HUES64 (cell line): ENCODE measurements around the gene MED26.
A peak's percentile ranks its signal among the peaks of the same experiment; 100 is the strongest.

Source experiments
- H3K27ac ChIP-seq: 2 replicates; pipeline ENCODE4 v1.7.0; 2013; ENCODE audit warnings: low read depth, low read length, inconsistent platforms
- H3K27me3 ChIP-seq: 2 replicates; pipeline ENCODE4 v1.6.1; 2013; ENCODE audit warnings: mild to moderate bottlenecking, low read length; ENCODE audit not compliant: insufficient read depth
- H3K36me3 ChIP-seq: 2 replicates; pipeline ENCODE4 v1.6.1; 2013; ENCODE audit warnings: mild to moderate bottlenecking, low read length; ENCODE audit not compliant: insufficient read depth
- H3K4me1 ChIP-seq: 2 replicates; pipeline ENCODE4 v1.6.1; 2013; ENCODE audit warnings: mild to moderate bottlenecking, low read length, moderate library complexity; ENCODE audit not compliant: insufficient read depth
- H3K4me3 ChIP-seq: 2 replicates; pipeline ENCODE4 v1.5.1; 2013; ENCODE audit warnings: mild to moderate bottlenecking, low read length, moderate library complexity
- H3K9ac ChIP-seq: 2 replicates; pipeline ENCODE4 v1.6.1; 2013; ENCODE audit warnings: mild to moderate bottlenecking, low read depth, low read length
- H3K9me3 ChIP-seq: 2 replicates; pipeline ENCODE4 v1.6.1; 2013; ENCODE audit warnings: low read depth, low read length; ENCODE audit not compliant: insufficient read depth
- WGBS: fragments of 150-250, 120-280 bp; methylation state at CpG from one replicate; pipeline ENCODE4 v1.1.7; 2013; ENCODE audit warnings: missing lambda C conversion rate; 5-methylcytosine and 5-hydroxymethylcytosine counted together

Gene MED26

GRCh38 chr19:16625163-16625958 is 2.6 kb downstream of the MED26 start:
- Histone ChIP-seq H3K9me3 (no peaks in the 10 kb centered on the region), H3K4me3 (peak overlapping the region; percentile 88; the same call in 1 of the 2 replicates), H3K36me3 (peaks cover 21% of the 10 kb centered on the region), H3K27me3 (no peaks in the 10 kb centered on the region), H3K27ac (peak overlapping the region; percentile 43; the same call in 1 of the 2 replicates), H3K4me1 (peaks cover 21% of the 10 kb centered on the region), H3K9ac (peak overlapping the region; percentile 43)
- WGBS = 83% methylated on average over 16 of the region's 16 CpGs

- H3K36me3 ChIP-seq = peaks cover 18% of the 10 kb centered on the region
- no peak overlapping the region for H3K27ac ChIP-seq
- H3K27me3 ChIP-seq = no peaks in the 10 kb centered on the region
- no peak overlapping the region for H3K4me3 ChIP-seq
- WGBS = 93% methylated on average over 10 of the region's 10 CpGs
- H3K9ac ChIP-seq = peak overlapping the region; percentile 43; the same call in 1 of the 2 replicates
- H3K4me1 ChIP-seq = peaks cover 17% of the 10 kb centered on the region
- H3K9me3 ChIP-seq = no peaks in the 10 kb centered on the region
These were observed 3.8 kb downstream of the MED26 start for GRCh38 chr19:16624236-16624635.

- no peaks in the 10 kb centered on the region for H3K27me3 ChIP-seq
- no peak overlapping the region for H3K27ac ChIP-seq
- H3K4me1 ChIP-seq = peaks cover 14% of the 10 kb centered on the region
- no peak overlapping the region; the same call in 1 of the 2 replicates for H3K9ac ChIP-seq
- 99% methylated on average over 6 of the region's 6 CpGs for WGBS
- no peaks in the 10 kb centered on the region for H3K9me3 ChIP-seq
- peaks cover 18% of the 10 kb centered on the region for H3K36me3 ChIP-seq
- no peak overlapping the region for H3K4me3 ChIP-seq
These were observed 4.4 kb downstream of the MED26 start for GRCh38 chr19:16623576-16623975.

- Histone ChIP-seq H3K9ac (no peak overlapping the region), H3K36me3 (peaks cover 18% of the 10 kb centered on the region), H3K27me3 (no peaks in the 10 kb centered on the region), H3K27ac (no peak overlapping the region), H3K4me3 (no peak overlapping the region), H3K4me1 (peaks cover 14% of the 10 kb centered on the region), H3K9me3 (no peaks in the 10 kb centered on the region)
- 97% methylated on average over 2 of the region's 2 CpGs for WGBS
These were observed 4.9 kb downstream of the MED26 start for GRCh38 chr19:16623066-16623465.

GRCh38 chr19:16621165-16621800 is 6.7 kb downstream of the MED26 start:
- no peaks in the 10 kb centered on the region for H3K9me3 ChIP-seq
- H3K9ac ChIP-seq = peak overlapping the region; percentile 10; the same call in 1 of the 2 replicates
- 89% methylated on average over 7 of the region's 7 CpGs for WGBS
- no peak overlapping the region for H3K27ac ChIP-seq
- no peaks in the 10 kb centered on the region for H3K27me3 ChIP-seq
- peaks cover 10% of the 10 kb centered on the region for H3K4me1 ChIP-seq
- no peak overlapping the region for H3K4me3 ChIP-seq
- peaks cover 18% of the 10 kb centered on the region for H3K36me3 ChIP-seq

- Histone ChIP-seq H3K9me3 (no peaks in the 10 kb centered on the region), H3K9ac (no peak overlapping the region), H3K27me3 (no peaks in the 10 kb centered on the region), H3K27ac (no peak overlapping the region), H3K4me1 (peaks cover 7% of the 10 kb centered on the region; the same call in 1 of the 2 replicates), H3K36me3 (peaks cover 18% of the 10 kb centered on the region), H3K4me3 (no peak overlapping the region)
- WGBS = 87% methylated on average over 3 of the region's 3 CpGs
These were observed 7.4 kb downstream of the MED26 start for GRCh38 chr19:16620584-16620983.

GRCh38 chr19:16620018-16620417 is 8.0 kb downstream of the MED26 start:
- peaks cover 18% of the 10 kb centered on the region for H3K36me3 ChIP-seq
- no peak overlapping the region for H3K4me3 ChIP-seq
- no peak overlapping the region for H3K27ac ChIP-seq
- no peak overlapping the region for H3K9ac ChIP-seq
- H3K9me3 ChIP-seq = no peaks in the 10 kb centered on the region
- no peaks in the 10 kb centered on the region for H3K27me3 ChIP-seq
- 0 out of 2 replicates have a peak, but pooled peaks cover 3% of the 10 kb centered on the region for H3K4me1 ChIP-seq
- WGBS = 92% methylated on average over 5 of the region's 5 CpGs

- H3K36me3 ChIP-seq = peaks cover 14% of the 10 kb centered on the region
- H3K9me3 ChIP-seq = no peaks in the 10 kb centered on the region
- H3K27me3 ChIP-seq = no peaks in the 10 kb centered on the region
- no peaks in the 10 kb centered on the region for H3K4me1 ChIP-seq
- H3K9ac ChIP-seq = no peak overlapping the region
- no peak overlapping the region for H3K4me3 ChIP-seq
- 93% methylated on average over 7 of the region's 7 CpGs for WGBS
- no peak overlapping the region for H3K27ac ChIP-seq
These were observed 8.5 kb downstream of the MED26 start for GRCh38 chr19:16619457-16619856.

GRCh38 chr19:16618248-16618647 is 9.8 kb downstream of the MED26 start:
- Histone ChIP-seq H3K9ac (peak overlapping the region; percentile 24; the same call in 1 of the 2 replicates), H3K9me3 (no peaks in the 10 kb centered on the region), H3K27ac (no peak overlapping the region), H3K4me1 (no peaks in the 10 kb centered on the region), H3K4me3 (no peak overlapping the region), H3K36me3 (peaks cover 2% of the 10 kb centered on the region; the same call in 1 of the 2 replicates), H3K27me3 (no peaks in the 10 kb centered on the region)
- WGBS = 95% methylated on average over 7 of the region's 7 CpGs

GRCh38 chr19:16615808-16616207 is 12.2 kb downstream of the MED26 start:
- no peak overlapping the region for H3K4me3 ChIP-seq
- 56% methylated on average over 1 of the region's 1 CpG for WGBS
- no peaks in the 10 kb centered on the region for H3K27me3 ChIP-seq
- H3K27ac ChIP-seq = no peak overlapping the region
- H3K9me3 ChIP-seq = no peaks in the 10 kb centered on the region
- no peaks in the 10 kb centered on the region for H3K4me1 ChIP-seq
- no peaks in the 10 kb centered on the region for H3K36me3 ChIP-seq
- no peak overlapping the region for H3K9ac ChIP-seq

GRCh38 chr19:16614941-16615340 is 13.1 kb downstream of the MED26 start:
- H3K27ac ChIP-seq = no peak overlapping the region
- WGBS = 55% methylated on average over 2 of the region's 2 CpGs

More at GRCh38 chr19:16614941-16615340, 13.1 kb downstream of the MED26 start:
- H3K9me3 ChIP-seq = no peaks in the 10 kb centered on the region
- H3K4me1 ChIP-seq = no peaks in the 10 kb centered on the region
- H3K27me3 ChIP-seq = no peaks in the 10 kb centered on the region
- no peak overlapping the region for H3K4me3 ChIP-seq
- no peak overlapping the region for H3K9ac ChIP-seq
- no peaks in the 10 kb centered on the region for H3K36me3 ChIP-seq
